H1 (cell line): ENCODE results near the gene IFNA14. TPM values are rescaled to one million over a fixed set of nuclear protein-coding genes. Genes with fewer than 3 reads are reported as not detected.
"Not testable (repeated sequence)": the region's sequence is repeated elsewhere in the genome, so short reads cannot be mapped to it uniquely, and the experiment has no call there.

Experiments used
- CTCF ChIA-PET: fragments of 300-600 bp; sonication (Branson Sonifier 250); formaldehyde crosslinking; loops from one replicate; lab custom pipeline; 2021; ENCODE audit not compliant: partially characterized antibody; lab: Charles Lee
- POLR2A ChIA-PET: fragments of 300-600 bp; sonication (Branson Sonifier 250); formaldehyde crosslinking; loops from one replicate; lab custom pipeline; 2021; ENCODE audit warnings: inconsistent platforms; ENCODE audit not compliant: partially characterized antibody; lab: Charles Lee
- DNase-seq, 2 experiments: peaks; one replicate each; pipeline versions ENCODE4 v3.0.0 to v3.0.0-alpha.2; 2010 to 2022; ENCODE audit warnings: low spot score in 2 of 2, low read depth in 1 of 2, mixed read lengths in 1 of 2
- FAIRE-seq: peaks from 2 replicates; lab custom pipeline; 2011; peaks lifted over from hg19 to GRCh38; lab: Jason Lieb, UNC
- H2AFZ ChIP-seq: 2 replicates; pipeline ENCODE4 v1.8.1; 2012; ENCODE audit warnings: low read length, inconsistent platforms
- H2AK5ac ChIP-seq: 2 replicates; pipeline ENCODE4 v1.6.1; 2013; ENCODE audit warnings: low read depth, low read length
- H2BK120ac ChIP-seq: replicated peaks from 2 replicates; pipeline ENCODE3; 2013; ENCODE audit warnings: low read depth, low read length, inconsistent platforms
- H2BK12ac ChIP-seq: 2 replicates; pipeline ENCODE4 v1.6.1; 2013; ENCODE audit warnings: low read depth, low read length
- H2BK15ac ChIP-seq: 2 replicates; pipeline ENCODE4 v1.6.1; 2013; ENCODE audit warnings: low read length
- H2BK20ac ChIP-seq: 2 replicates; pipeline ENCODE4 v1.6.1; 2013; ENCODE audit warnings: low read length
- H2BK5ac ChIP-seq: 2 replicates; pipeline ENCODE4 v1.6.1; 2013; ENCODE audit warnings: low read depth, low read length
- H3K14ac ChIP-seq: 2 replicates; pipeline ENCODE4 v1.6.1; 2013; ENCODE audit warnings: inconsistent platforms; ENCODE audit not compliant: insufficient read length
- H3K18ac ChIP-seq: 2 replicates; pipeline ENCODE4 v1.6.1; 2013; ENCODE audit warnings: low read length; ENCODE audit errors: extremely low read depth
- H3K23ac ChIP-seq: 2 replicates; pipeline ENCODE4 v1.6.1; 2013; ENCODE audit warnings: inconsistent platforms; ENCODE audit not compliant: insufficient read length
- H3K23me2 ChIP-seq: 2 replicates; pipeline ENCODE4 v1.6.1; 2013; ENCODE audit warnings: low read depth, low read length
- H3K27ac ChIP-seq: 2 replicates; pipeline ENCODE4 v1.6.1; 2011; ENCODE audit warnings: low read depth, low read length, inconsistent platforms
- H3K27me3 ChIP-seq, 4 experiments: replicated peaks in 1 of 4; 1 replicate in 1 of 4; 2 replicates in 3 of 4; pipeline versions ENCODE4 v1.6.1 to v1.8.1; 2011 to 2013; ENCODE audit warnings: low read length in 3 of 4, mild to moderate bottlenecking in 3 of 4, inconsistent platforms in 2 of 4, mixed read lengths in 2 of 4, moderate library complexity in 1 of 4; ENCODE audit not compliant: control insufficient read depth in 3 of 4, insufficient read depth in 3 of 4; ENCODE audit errors: extremely low read depth in 1 of 4
- H3K36me3 ChIP-seq, 4 experiments: 2 replicates each; pipeline versions ENCODE4 v1.6.1 to v1.8.1; 2011 to 2013; ENCODE audit warnings: mild to moderate bottlenecking in 4 of 4, low read length in 3 of 4, moderate library complexity in 2 of 4, control low read depth in 1 of 4, inconsistent platforms in 1 of 4; ENCODE audit not compliant: insufficient read depth in 4 of 4, control insufficient read depth in 2 of 4
- H3K4ac ChIP-seq: replicated peaks from 2 replicates; pipeline ENCODE3; 2013; ENCODE audit warnings: low read length, low read depth, mixed read lengths, inconsistent platforms; ENCODE audit not compliant: insufficient read length
- H3K4me1 ChIP-seq, 4 experiments: replicated peaks in 1 of 4; 1 replicate in 1 of 4; 2 replicates in 3 of 4; pipeline versions ENCODE4 v1.6.1 to v1.8.1; 2011 to 2013; ENCODE audit warnings: low read length in 3 of 4, inconsistent platforms in 2 of 4, mixed read lengths in 1 of 4; ENCODE audit not compliant: insufficient read depth in 4 of 4, control insufficient read depth in 3 of 4
- H3K4me2 ChIP-seq, 2 experiments: 2 replicates each; pipeline versions ENCODE4 v1.6.1 to v1.8.1; 2011 to 2013; ENCODE audit warnings: low read depth in 2 of 2, low read length in 2 of 2, control low read depth in 1 of 2, inconsistent platforms in 1 of 2, mild to moderate bottlenecking in 1 of 2; ENCODE audit not compliant: insufficient read depth in 1 of 2
- H3K4me3 ChIP-seq, 4 experiments: fragments of 200-600, 300-600 bp in 1 of 4; sonication (generic), shearing (Covaris generic), sonication (Bioruptor Twin) in 1 of 4; 2 replicates each; pipeline versions ENCODE4 v1.5.1 to v1.8.1; 2011 to 2016; ENCODE audit warnings: low read length in 4 of 4, low read depth in 3 of 4, control low read depth in 2 of 4, inconsistent platforms in 2 of 4, mild to moderate bottlenecking in 2 of 4, mixed read lengths in 1 of 4, moderate library complexity in 1 of 4; ENCODE audit not compliant: insufficient read depth in 2 of 4; ENCODE audit errors: extremely low read depth in 1 of 4
- H3K56ac ChIP-seq: replicated peaks from 2 replicates; pipeline ENCODE3; 2013; ENCODE audit warnings: low read depth, mild to moderate bottlenecking, mixed read lengths, low read length, inconsistent platforms; ENCODE audit not compliant: insufficient read length
- H3K79me1 ChIP-seq: 2 replicates; pipeline ENCODE4 v1.6.1; 2013; ENCODE audit warnings: low read depth, low read length, control low read depth
- H3K79me2 ChIP-seq, 2 experiments: 2 replicates each; pipeline versions ENCODE4 v1.6.1 to v1.8.1; 2012 to 2013; ENCODE audit warnings: low read length in 2 of 2, mild to moderate bottlenecking in 2 of 2, inconsistent platforms in 1 of 2; ENCODE audit not compliant: insufficient read depth in 2 of 2, control insufficient read depth in 1 of 2
- H3K9ac ChIP-seq, 4 experiments: replicated peaks in 1 of 4; 1 replicate in 1 of 4; 2 replicates in 3 of 4; pipeline versions ENCODE4 v1.6.1 to v1.8.1; 2011 to 2013; ENCODE audit warnings: low read depth in 3 of 4, low read length in 3 of 4, control low read depth in 2 of 4, mild to moderate bottlenecking in 2 of 4, moderate library complexity in 2 of 4, inconsistent platforms in 1 of 4; ENCODE audit errors: extremely low read depth in 1 of 4
- H3K9me3 ChIP-seq, 2 experiments: 2 replicates each; pipeline versions ENCODE4 v1.6.1 to v1.8.1; 2012 to 2013; ENCODE audit warnings: mild to moderate bottlenecking in 2 of 2, moderate library complexity in 2 of 2, control low read depth in 1 of 2, inconsistent platforms in 1 of 2, low read depth in 1 of 2, low read length in 1 of 2, mixed read lengths in 1 of 2; ENCODE audit not compliant: insufficient read depth in 2 of 2
- H4K20me1 ChIP-seq, 2 experiments: replicated peaks in 1 of 2; 2 replicates each; pipeline versions ENCODE3 to v1.8.1; 2011 to 2013; ENCODE audit warnings: inconsistent platforms in 2 of 2, low read length in 2 of 2, mild to moderate bottlenecking in 1 of 2; ENCODE audit not compliant: insufficient read depth in 2 of 2, control insufficient read depth in 1 of 2
- H4K5ac ChIP-seq: 2 replicates; pipeline ENCODE4 v1.6.1; 2013; ENCODE audit warnings: low read length, low read depth, mixed read lengths, inconsistent platforms; ENCODE audit not compliant: insufficient read length
- H4K8ac ChIP-seq: 2 replicates; pipeline ENCODE4 v1.8.0; 2013; ENCODE audit warnings: mild to moderate bottlenecking, moderate library complexity, low read length, inconsistent platforms; ENCODE audit not compliant: insufficient read depth; ENCODE audit errors: extremely low read depth
- H4K91ac ChIP-seq: replicated peaks from 2 replicates; pipeline ENCODE3; 2013; ENCODE audit warnings: low read length, mixed read lengths, inconsistent platforms; ENCODE audit not compliant: insufficient read length
- CTCF ChIP-seq, 3 experiments: IDR thresholded peaks; 1 replicate in 2 of 3; 2 replicates in 1 of 3; pipeline versions ENCODE4 v1.5.1 to v1.6.1; 2011; ENCODE audit warnings: low read length in 3 of 3, mild to moderate bottlenecking in 3 of 3, inconsistent platforms in 2 of 3, low read depth in 1 of 3, moderate library complexity in 1 of 3; ENCODE audit not compliant: insufficient read depth in 1 of 3; ENCODE audit errors: control extremely low read depth in 1 of 3
- RAD21 ChIP-seq, 2 experiments: IDR thresholded peaks in 1 of 2; conservative IDR thresholded peaks in 1 of 2; 2 replicates each; pipeline ENCODE4 v1.6.1; 2011; ENCODE audit warnings: low read depth in 2 of 2, low read length in 2 of 2, improper control_type of control experiment in 1 of 2, inconsistent platforms in 1 of 2, mild to moderate bottlenecking in 1 of 2, moderate library complexity in 1 of 2
- WGBS, 2 experiments: shearing (Covaris generic) in 1 of 2; methylation state at CpG; one replicate each; pipeline versions ENCODE4 v1.1.6 to v1.1.7; 2013 to 2015; ENCODE audit warnings: low lambda C conversion rate in 2 of 2, mixed read lengths in 2 of 2, inconsistent platforms in 1 of 2, low coverage in 1 of 2, missing lambda C conversion rate in 1 of 2; ENCODE audit not compliant: insufficient replicate concordance in 2 of 2, insufficient coverage in 1 of 2, insufficient read length in 1 of 2; ENCODE audit errors: extremely low coverage in 1 of 2, missing lambda C conversion rate in 1 of 2; 5-methylcytosine and 5-hydroxymethylcytosine counted together
- polyA plus RNA-seq, 7 experiments: library from polyadenylated mRNA; depleted of rRNA in 3 of 7; stranded (reverse) in 5 of 7; unstranded in 2 of 7; fragments of >200 nt in 5 of 7; fragments of 200-250 nt in 2 of 7; gene quantifications; 1 replicate in 5 of 7; 2 replicates in 1 of 7; 4 replicates in 1 of 7; pipeline versions ENCODE4 v1.2.1 to v1.2.3, GENCODE V29; 2011 to 2013; ENCODE audit warnings: missing spikeins in 2 of 7, mixed read lengths in 2 of 7
- total RNA-seq: library from RNA; stranded (reverse); fragmentation: NEBNext Ultra II Directional; extraction: Animal tissue kit (Norgen Biotek cat#: 25700); gene quantifications from 2 replicates; pipeline ENCODE4 v1.2.1, GENCODE V29; 2021

The IFNA14 gene
- total and polyA plus RNA-seq, 2 of the 8 experiments (the other 6 are each of a cell fraction or from before 2014, with no cell fraction given), result not detected

DNA sequence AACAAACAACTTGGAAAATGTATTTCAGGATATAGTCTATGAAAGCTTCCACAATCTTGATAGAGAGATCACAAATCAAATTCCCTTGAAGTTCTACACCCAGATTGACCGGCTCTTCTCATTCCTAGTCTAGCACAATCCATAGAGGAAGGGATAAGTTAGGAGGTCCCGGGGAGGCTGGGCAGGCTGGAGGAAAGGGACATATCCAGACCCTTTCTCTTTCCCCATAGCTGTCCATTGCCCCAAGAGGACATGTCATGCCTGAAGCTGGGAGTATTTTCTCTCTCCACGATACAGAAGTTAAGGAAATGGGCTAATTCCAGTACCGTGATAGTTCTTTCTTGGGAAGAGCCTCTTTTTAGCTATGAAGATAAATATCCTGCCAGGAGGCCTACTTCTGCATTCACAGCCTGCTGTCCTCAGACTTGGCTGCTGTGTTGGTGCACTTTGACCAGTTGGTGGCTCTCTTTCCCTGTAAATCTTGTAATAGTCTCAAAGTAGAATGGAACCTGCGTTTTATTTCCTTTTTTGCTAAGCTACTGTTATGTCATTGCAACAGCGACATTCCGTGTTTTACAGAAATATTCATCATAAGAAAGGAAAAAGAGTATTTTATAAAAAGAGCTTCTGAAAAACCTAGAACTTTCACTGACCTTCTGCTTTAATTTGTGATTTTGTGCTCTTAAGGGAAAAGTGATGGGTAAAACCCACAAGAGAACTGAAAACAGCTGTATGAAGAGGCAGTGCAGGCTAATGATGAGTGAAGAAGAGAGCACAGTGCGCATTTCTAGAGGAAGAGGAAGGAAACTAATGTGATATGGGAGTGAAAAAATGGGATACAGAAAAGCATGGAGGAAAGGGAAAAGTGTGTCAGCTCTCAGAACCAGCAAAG lies 4.1 kb downstream of the IFNA14 start:
- H4K91ac ChIP-seq, H2BK5ac ChIP-seq, H3K79me1 ChIP-seq, H3K9ac ChIP-seq, H3K56ac ChIP-seq, H3K4me1 ChIP-seq, H3K27me3 ChIP-seq, H3K79me2 ChIP-seq, H2BK15ac ChIP-seq, H3K36me3 ChIP-seq, H2AK5ac ChIP-seq, POLR2A ChIA-PET, H3K23ac ChIP-seq, H4K8ac ChIP-seq, DNase-seq, H3K4me2 ChIP-seq, H3K18ac ChIP-seq, H2BK120ac ChIP-seq, H3K4ac ChIP-seq, H3K9me3 ChIP-seq, H2BK20ac ChIP-seq, H4K20me1 ChIP-seq, H4K5ac ChIP-seq, H3K27ac ChIP-seq, H3K14ac ChIP-seq, H3K4me3 ChIP-seq, H2AFZ ChIP-seq, H2BK12ac ChIP-seq, H3K23me2 ChIP-seq: not testable (repeated sequence)
- TF ChIP-seq RAD21 (IDR thresholded peaks at IDR 0.05 in 1 of 2, conservative IDR thresholded peaks at IDR 0.05 in 1 of 2; ENCODE audit: low read depth in 2 of 2, low read length in 2 of 2) (peak; percentile 79 to 82), CTCF (IDR thresholded peaks at IDR 0.05; ENCODE audit: control extremely low read depth in 1 of 3, insufficient read depth in 1 of 3, low read depth in 1 of 3, low read length in 3 of 3) (peak; percentile 61 to 75 (median 74))
- 51% methylated on average over 8 of the region's 8 CpGs; no CpG with 5 or more reads in 1 of the 2 experiments for WGBS, 2 experiments
- FAIRE-seq, result peak; percentile 90
- CTCF ChIA-PET, result interaction anchor here (0.5 to 3.0 kb wide), 36 partner anchors 14 to 576 kb away, joined by 3 to 31 read pairs (median 4); no protein-coding TSS in a partner anchor
